Mesodermal cell (in vitro differentiated cells): ENCODE measurements around the gene CORO1C.

Experiments used
- H3K27ac ChIP-seq: 2 replicates; pipeline ENCODE4 v1.7.0; 2013; ENCODE audit warnings: mild to moderate bottlenecking, low read depth, low read length, moderate library complexity; ENCODE audit not compliant: severe bottlenecking
- H3K36me3 ChIP-seq: 2 replicates; pipeline ENCODE4 v1.7.1; 2013; ENCODE audit warnings: mild to moderate bottlenecking, low read length, moderate library complexity; ENCODE audit not compliant: control insufficient read depth, insufficient read depth
- H3K4me1 ChIP-seq: one replicate; pipeline ENCODE4 v1.7.1; 2013; ENCODE audit warnings: mild to moderate bottlenecking, low read length; ENCODE audit not compliant: insufficient read depth, control insufficient read depth, poor library complexity, severe bottlenecking
- H3K4me3 ChIP-seq: 2 replicates; pipeline ENCODE4 v1.7.0; 2013; ENCODE audit warnings: low read length, control low read depth, mild to moderate bottlenecking; ENCODE audit not compliant: insufficient read depth, poor library complexity, severe bottlenecking; ENCODE audit errors: extremely low read depth
- H3K9me3 ChIP-seq: 2 replicates; pipeline ENCODE4 v1.7.1; 2013; ENCODE audit warnings: mild to moderate bottlenecking, low read length, moderate library complexity; ENCODE audit not compliant: control insufficient read depth
- WGBS, 2 experiments: methylation state at CpG; one replicate each; pipeline ENCODE4 v1.1.5; 2013; ENCODE audit warnings: missing lambda C conversion rate in 2 of 2; ENCODE audit not compliant: insufficient coverage in 2 of 2; 5-methylcytosine and 5-hydroxymethylcytosine counted together

CORO1C gene

DNA sequence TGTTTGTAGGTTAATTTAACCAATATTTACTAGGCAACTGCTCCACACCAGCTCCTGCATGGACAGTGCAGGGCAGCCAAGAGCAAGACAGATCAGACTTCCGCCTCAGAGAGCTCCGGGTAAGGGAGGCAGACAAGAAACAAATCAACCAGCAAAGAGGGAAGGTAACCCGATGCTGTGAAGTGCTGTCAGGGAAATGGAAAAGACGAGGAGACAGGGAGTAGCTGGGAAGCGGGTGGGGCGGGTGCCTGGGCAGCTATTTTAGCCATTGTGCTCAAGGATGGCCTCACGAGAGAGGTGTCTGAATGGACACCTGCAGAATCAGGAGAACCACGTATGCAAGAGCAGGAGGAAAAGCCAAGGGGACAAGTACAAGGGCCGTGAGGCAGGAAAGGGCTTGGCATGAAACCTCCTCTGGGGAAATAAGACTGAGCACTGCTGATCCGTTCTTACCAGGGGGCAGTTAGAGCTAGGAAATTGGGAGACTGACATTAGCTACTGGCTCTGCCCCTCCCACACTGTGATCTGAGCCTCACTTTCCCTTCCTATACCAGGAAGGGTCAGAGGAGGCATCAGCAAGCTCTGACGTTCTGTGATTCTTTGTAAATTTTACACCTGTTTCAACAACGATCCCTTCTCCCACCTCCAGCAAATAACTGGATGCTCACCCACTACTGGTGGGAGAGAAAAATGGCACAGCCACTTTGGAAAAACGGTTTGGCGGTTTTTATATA is 126.9 kb downstream of the CORO1C start:
- H3K4me1 ChIP-seq, result peaks cover 1% of the 10 kb centered on the region
- H3K27ac ChIP-seq, result no peak overlapping the region
- no peaks in the 10 kb centered on the region for H3K36me3 ChIP-seq
- WGBS, 2 experiments, result 64 to 66% methylated on average over 9 to 10 of the region's 14 CpGs
- H3K4me3 ChIP-seq, result no peak overlapping the region
- no peaks in the 10 kb centered on the region for H3K9me3 ChIP-seq

DNA sequence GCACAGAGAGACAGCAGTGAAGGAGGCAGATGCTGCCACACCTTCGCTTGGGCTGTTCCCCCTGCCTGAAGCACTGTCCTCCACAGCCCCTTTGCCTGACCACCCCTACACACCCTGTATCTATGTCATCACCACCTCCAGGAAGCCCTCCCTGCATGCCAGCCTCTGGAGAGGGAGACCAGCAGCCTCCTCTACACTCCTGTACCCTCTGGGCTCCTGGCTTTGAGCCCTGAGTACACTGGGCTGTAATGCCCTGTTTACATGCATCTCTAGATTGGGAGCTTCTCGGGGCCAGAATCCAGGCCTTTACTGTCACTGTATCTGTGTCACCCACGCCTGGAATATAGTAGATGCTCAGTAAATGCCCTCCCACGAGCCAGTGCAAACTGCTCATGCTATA is 127.6 kb downstream of the CORO1C start:
- no peak overlapping the region for H3K27ac ChIP-seq
- WGBS, 2 experiments, result 90 to 92% methylated on average over 4 of the region's 4 CpGs
- H3K4me3 ChIP-seq, result no peak overlapping the region
- H3K9me3 ChIP-seq, result no peaks in the 10 kb centered on the region
- no peaks in the 10 kb centered on the region for H3K36me3 ChIP-seq
- H3K4me1 ChIP-seq, result no peaks in the 10 kb centered on the region

DNA sequence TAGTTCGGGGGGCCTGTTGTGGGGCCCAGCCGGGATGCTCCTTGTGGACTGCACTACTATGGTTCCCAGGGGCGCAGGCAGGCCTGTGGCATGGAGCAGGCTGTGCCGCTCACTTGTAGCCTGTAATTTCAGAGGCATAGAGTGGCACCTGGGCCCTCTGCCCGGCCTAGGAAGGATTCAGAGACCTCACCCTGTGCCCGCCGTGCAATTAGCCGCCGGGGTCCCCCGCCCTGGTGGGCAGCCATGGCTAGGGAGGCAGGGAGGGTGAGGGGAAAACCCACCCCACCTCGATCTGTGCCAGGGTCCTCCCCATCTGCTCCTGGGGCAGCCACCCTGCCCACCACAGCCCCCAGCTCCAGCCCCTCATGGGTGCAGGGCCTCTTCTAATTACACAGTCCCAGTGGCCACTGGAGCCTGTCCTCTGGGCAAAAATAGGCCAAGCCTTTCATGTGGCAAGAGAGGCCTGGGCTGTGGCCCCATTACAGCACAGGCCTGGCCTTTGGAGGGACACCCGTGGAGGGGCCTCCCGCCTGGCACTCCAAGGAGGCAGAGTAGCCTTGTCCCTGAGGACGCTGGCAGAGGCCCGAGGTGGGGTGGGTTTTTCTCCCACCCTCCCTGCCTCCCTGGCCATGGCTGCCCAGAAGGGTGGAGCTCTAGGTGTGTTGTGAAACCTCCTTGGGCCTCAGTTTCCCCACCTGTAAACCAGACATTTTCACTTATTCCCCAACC is 128.2 kb downstream of the CORO1C start:
- Histone ChIP-seq H3K4me1 (no peaks in the 10 kb centered on the region), H3K27ac (no peak overlapping the region), H3K9me3 (no peaks in the 10 kb centered on the region), H3K4me3 (no peak overlapping the region), H3K36me3 (no peaks in the 10 kb centered on the region)
- WGBS, 2 experiments, result 88 to 91% methylated on average over 11 to 12 of the region's 15 CpGs

DNA sequence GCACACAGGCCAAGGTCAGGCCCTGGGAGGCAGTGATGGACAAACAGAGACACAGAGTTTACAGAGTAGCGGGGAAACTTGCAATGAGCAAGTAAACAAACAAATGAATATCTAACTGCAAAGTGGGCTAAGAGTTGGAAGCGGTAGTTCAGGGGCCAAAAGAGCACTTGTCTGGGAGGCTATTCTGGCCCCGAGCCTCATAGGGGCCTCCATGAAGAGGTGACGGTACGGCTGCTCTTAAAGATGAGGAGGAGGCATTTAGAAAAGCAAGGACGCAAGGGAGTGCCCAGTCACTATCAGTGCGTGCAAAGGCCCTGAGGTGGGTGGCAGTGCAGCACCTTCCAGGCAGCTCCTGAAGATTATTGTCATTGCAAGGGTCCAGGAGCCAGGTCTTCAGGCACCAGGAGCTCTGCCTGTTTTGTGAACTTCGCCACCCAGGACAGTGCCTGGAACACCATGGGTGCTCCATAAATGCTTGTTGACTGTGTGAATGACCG is 129.1 kb downstream of the CORO1C start:
- Histone ChIP-seq H3K27ac (no peak overlapping the region), H3K36me3 (no peaks in the 10 kb centered on the region), H3K9me3 (no peaks in the 10 kb centered on the region), H3K4me3 (no peak overlapping the region), H3K4me1 (peaks cover 3% of the 10 kb centered on the region)
- 90 to 96% methylated on average over 5 to 8 of the region's 9 CpGs for WGBS, 2 experiments

DNA sequence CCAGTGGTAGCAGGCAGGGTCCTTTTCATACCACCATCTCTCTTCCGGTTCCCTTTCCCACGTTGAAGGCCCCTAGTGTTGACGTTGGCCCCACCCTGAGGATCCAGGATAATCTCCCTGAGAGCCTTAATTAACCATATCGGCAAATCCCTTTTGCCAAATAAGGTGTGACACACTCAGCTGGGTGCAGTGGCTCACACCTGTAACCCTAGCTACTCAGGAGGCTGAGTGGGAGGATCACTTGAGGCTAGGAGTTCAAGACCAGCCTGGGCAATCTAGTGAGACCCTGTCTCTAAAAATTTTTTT is 130.7 kb downstream of the CORO1C start:
- WGBS, 2 experiments, result 69 to 76% methylated on average over 3 of the region's 4 CpGs
- Histone ChIP-seq H3K36me3 (no peaks in the 10 kb centered on the region), H3K9me3 (no peaks in the 10 kb centered on the region), H3K27ac (no peak overlapping the region), H3K4me3 (no peak overlapping the region), H3K4me1 (peaks cover 6% of the 10 kb centered on the region)

DNA sequence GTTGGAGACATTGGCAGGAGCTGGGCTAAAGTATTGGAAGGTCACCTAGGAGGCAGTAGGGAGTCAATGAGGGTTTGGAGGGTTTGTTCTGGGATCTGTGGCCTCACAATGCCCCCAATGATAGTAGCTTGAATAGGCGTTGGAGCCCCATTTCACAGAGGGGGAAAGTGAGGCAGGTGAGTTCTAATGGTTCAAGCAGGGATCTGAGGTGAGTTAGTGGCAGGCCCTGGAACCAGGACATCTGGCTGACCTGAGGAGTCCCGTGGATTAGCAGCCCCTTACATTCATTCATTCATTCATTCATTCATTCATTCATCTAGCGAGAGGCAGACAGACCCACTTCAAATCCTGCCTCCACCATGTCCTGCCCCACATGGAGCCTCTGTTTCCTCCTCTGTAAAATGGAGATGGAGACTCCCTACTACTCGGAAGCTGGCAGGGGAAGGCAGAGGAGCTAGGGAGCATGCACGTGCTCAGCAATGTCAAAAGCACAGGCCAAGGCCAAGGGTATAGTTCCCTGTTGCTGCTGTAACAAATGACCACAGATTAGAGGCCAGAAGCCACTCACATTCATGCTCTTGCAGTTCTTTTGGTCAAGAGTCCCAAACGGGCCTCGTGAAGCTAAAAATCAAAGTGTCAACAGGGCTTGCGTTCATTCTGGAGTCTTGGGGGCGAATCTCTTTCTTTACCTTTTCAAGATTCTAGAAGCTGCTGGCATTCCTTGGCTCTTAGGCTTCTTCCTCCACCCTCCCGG is 131.2 kb downstream of the CORO1C start:
- H3K4me3 ChIP-seq, result no peak overlapping the region
- H3K27ac ChIP-seq, result no peak overlapping the region
- peaks cover 6% of the 10 kb centered on the region for H3K4me1 ChIP-seq
- 86 to 92% methylated on average over 7 to 9 of the region's 10 CpGs for WGBS, 2 experiments
- H3K36me3 ChIP-seq, result no peaks in the 10 kb centered on the region
- H3K9me3 ChIP-seq, result no peaks in the 10 kb centered on the region

DNA sequence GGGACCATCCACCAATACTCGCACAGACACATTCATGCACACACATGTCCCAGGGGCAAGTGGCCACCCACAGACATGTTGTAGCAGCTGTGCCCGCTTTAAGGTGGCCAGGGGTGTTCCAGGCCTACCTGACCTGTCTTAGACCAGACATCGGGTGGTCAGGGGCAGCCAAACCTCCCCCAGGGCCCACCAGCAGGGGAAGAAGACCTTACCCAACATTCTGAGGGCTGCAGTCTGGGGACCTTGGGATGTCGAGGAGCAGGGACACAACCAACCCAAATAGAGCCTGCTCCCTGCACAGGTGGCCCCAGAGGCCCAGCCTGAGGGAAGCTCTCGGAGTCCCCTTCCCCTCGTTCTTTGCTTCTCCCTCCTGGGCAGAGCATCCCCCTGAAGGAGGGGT is 131.8 kb downstream of the CORO1C start:
- H3K27ac ChIP-seq, result no peak overlapping the region
- no peaks in the 10 kb centered on the region for H3K36me3 ChIP-seq
- H3K4me1 ChIP-seq, result peaks cover 6% of the 10 kb centered on the region
- no peak overlapping the region for H3K4me3 ChIP-seq
- no peaks in the 10 kb centered on the region for H3K9me3 ChIP-seq
- WGBS, 2 experiments, result 59 to 91% methylated on average over 3 to 4 of the region's 6 CpGs

DNA sequence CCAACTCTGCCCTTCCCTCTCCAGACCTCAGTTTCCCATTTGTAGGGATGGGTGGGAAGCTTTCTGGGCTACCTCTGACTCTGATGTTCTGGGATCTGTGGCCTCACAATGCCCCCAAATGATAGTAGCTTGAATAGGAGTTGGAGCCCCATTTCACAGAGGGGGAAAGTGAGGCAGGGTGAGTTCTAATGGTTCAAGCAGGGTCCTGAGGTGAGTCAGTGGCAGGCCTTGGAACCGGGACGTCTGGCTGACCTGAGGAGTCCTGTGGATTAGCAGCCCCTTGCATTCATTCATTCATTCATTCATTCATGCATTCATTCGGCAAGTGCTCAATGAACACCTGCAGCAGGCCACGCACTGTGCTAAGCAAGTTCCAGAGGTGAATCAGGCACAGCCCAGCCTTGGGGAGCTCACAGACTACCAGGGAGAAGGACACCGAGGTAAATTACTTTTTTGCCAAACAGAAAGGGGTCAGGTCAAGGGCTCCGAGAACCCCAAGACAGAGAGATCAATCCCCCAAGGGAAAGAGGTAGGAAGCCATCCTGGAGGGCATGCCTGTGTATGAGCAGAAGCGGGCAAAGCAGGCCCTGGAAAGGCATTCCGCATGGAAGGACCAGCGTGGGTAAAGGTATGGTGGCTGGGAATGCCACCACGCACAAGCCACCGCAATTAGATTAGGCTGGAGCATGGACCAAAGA is 132.6 kb downstream of the CORO1C start:
- Histone ChIP-seq H3K9me3 (no peaks in the 10 kb centered on the region), H3K36me3 (no peaks in the 10 kb centered on the region), H3K27ac (no peak overlapping the region), H3K4me3 (no peak overlapping the region), H3K4me1 (peaks cover 8% of the 10 kb centered on the region)
- WGBS, 2 experiments, result 93 to 94% methylated on average over 8 to 11 of the region's 11 CpGs

DNA sequence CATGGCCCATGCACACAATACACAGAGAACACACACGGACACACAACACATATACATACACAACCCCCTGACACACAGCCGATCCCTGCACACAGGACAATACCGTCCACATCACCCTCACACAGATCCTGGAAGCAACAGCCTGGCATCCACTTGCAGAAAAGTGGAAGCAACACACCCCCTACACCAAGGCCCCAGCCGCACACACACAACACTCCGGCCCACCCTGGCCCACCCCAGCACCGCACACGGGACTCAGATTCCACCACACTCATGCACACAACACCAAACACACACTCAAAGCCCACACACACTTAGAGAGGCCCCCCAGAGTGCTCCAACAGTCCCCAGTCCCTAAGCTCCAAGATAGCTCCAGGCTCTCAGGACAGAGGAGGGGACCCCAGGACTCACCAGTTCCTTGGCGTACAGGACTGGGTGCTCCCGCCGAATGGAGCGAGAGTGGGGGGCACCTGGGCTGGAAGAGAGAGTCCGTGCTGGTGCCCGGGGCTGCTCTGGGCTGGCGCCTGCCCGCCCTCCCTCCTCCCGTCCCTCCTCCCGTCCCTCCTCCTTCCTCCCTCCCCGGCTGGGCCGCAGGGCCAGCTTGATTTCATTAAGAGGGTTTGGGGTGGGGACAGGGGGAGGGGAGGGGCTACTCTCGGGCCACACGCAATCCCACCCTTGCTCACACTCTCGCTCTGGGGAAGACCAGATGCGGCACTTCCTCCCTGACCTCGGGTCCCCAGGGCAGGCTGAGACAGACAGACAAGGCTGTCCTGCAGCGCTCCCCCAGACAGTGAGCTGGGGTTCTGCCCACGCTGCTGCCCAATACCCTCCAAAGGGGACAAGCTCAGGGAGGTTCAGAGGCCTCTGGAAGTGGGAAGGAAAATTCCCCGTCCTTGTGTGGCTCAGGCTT is 133.5 kb downstream of the CORO1C start, which contains the start of gene TMEM119:
Gene TMEM119, minus strand, starts transcription at position 526 of the 913 bp plus-strand sequence. CDS start 5,701 bp downstream, outside the sequence.
- Histone ChIP-seq H3K27ac (peak within 1 kb of the TSS; percentile 36), H3K9me3 (no peaks in the 10 kb centered on the region), H3K36me3 (no peaks in the 10 kb centered on the region), H3K4me1 (peaks cover 13% of the 10 kb centered on the region), H3K4me3 (peak within 1 kb of the TSS; percentile 14)
- 73 to 74% methylated on average over 11 to 14 of the region's 27 CpGs for WGBS, 2 experiments
